A549 (cell line): ENCODE data around the gene KNDC1.

Source experiments
- CTCF ChIP-seq: fragments of >200 bp; sonication (Bioruptor Twin); formaldehyde crosslinking; IDR thresholded peaks from 3 replicates; pipeline ENCODE4 v1.5.1; 2016
- MAX ChIP-seq: IDR thresholded peaks from 2 replicates; pipeline ENCODE4 v1.6.1; 2012
- MAZ ChIP-seq: fragments of 150-350 bp; IDR thresholded peaks from 2 replicates; pipeline ENCODE4 v1.6.1; 2014; ENCODE audit warnings: antibody characterized with exemption, low read depth, low read length, borderline replicate concordance
- POLR2A ChIP-seq: IDR thresholded peaks from 2 replicates; pipeline ENCODE4 v1.6.1; 2012; ENCODE audit warnings: mild to moderate bottlenecking, low read length
- RAD21 ChIP-seq, 2 experiments: fragments of >200 bp in 1 of 2; sonication (Bioruptor Twin) in 1 of 2; formaldehyde crosslinking in 1 of 2; IDR thresholded peaks in 1 of 2; conservative IDR thresholded peaks in 1 of 2; 2 replicates in 1 of 2; 3 replicates in 1 of 2; pipeline ENCODE4 v1.6.1; 2012 to 2018; ENCODE audit warnings: inconsistent platforms in 1 of 2

GRCh38 chr10:133129859-133130495 lies 30.0 kb upstream of the KNDC1 start:
- TF ChIP-seq MAX (no peak), RAD21 (conservative IDR thresholded peaks at IDR 0.05 in 1 of 2, IDR thresholded peaks at IDR 0.05 in 1 of 2) (no peak), MAZ (no peak), POLR2A (no peak), CTCF (no peak)
